IMR-90 (cell line): ENCODE results near the gene PPP1R8. TPM values are rescaled to one million over a fixed set of nuclear protein-coding genes. Genes with fewer than 3 reads are reported as not detected.

ENCODE experiments used
- ATAC-seq: fragments of 200-7000 bp; cut with Tn5 transposase; 2 replicates; pipeline ENCODE4 v1.9.1; 2020; ENCODE audit warnings: low read depth, mild to moderate bottlenecking, moderate library complexity
- BruUV-seq: library from RNA; stranded (reverse); fragments of 400-500 nt; replicated peaks from 2 replicates; lab custom pipeline; 2021; lab: Mats Ljungman, UMichigan
- CTCF ChIA-PET: fragments of 300-600 bp; formaldehyde crosslinking; extraction: SDS; loops from one replicate; lab custom pipeline; 2021; ENCODE audit warnings: antibody characterized with exemption; lab: Yijun Ruan, JAX
- POLR2A ChIA-PET: fragments of 300-600 bp; sonication (Branson Sonifier 250); formaldehyde crosslinking; loops from one replicate; lab custom pipeline; 2022; ENCODE audit warnings: antibody characterized with exemption; ENCODE audit not compliant: unreplicated experiment; lab: Charles Lee
- DNase-seq: peaks from one replicate; pipeline ENCODE4 v3.0.0; 2013
- H2AFZ ChIP-seq: replicated peaks from 2 replicates; pipeline ENCODE3; 2013; ENCODE audit warnings: low read length, mild to moderate bottlenecking; ENCODE audit not compliant: poor library complexity
- H2AK5ac ChIP-seq: 2 replicates; pipeline ENCODE4 v1.6.1; 2013; ENCODE audit warnings: low read depth, low read length, inconsistent platforms
- H2AK9ac ChIP-seq: replicated peaks from 2 replicates; pipeline ENCODE3; 2013; ENCODE audit warnings: mild to moderate bottlenecking, low read depth, low read length, moderate library complexity; ENCODE audit not compliant: poor library complexity
- H2BK120ac ChIP-seq: 2 replicates; pipeline ENCODE4 v1.6.1; 2013; ENCODE audit warnings: low read depth, low read length, inconsistent platforms
- H2BK15ac ChIP-seq: 3 replicates; pipeline ENCODE4 v1.6.1; 2013; ENCODE audit warnings: low read depth, low read length, inconsistent platforms
- H2BK20ac ChIP-seq: 2 replicates; pipeline ENCODE4 v1.6.1; 2013; ENCODE audit warnings: low read depth, mild to moderate bottlenecking, inconsistent platforms, low read length, moderate library complexity
- H2BK5ac ChIP-seq: 2 replicates; pipeline ENCODE4 v1.6.1; 2013; ENCODE audit warnings: mild to moderate bottlenecking, low read depth, low read length, inconsistent platforms; ENCODE audit not compliant: poor library complexity, severe bottlenecking
- H3K14ac ChIP-seq: replicated peaks from 2 replicates; pipeline ENCODE4 v1.6.1; 2013; ENCODE audit warnings: low read depth, low read length, inconsistent platforms
- H3K18ac ChIP-seq: 2 replicates; pipeline ENCODE4 v1.6.1; 2013; ENCODE audit warnings: low read depth, low read length, control low read depth
- H3K23ac ChIP-seq: 2 replicates; pipeline ENCODE4 v1.6.1; 2013; ENCODE audit warnings: low read depth, low read length, inconsistent platforms
- H3K27ac ChIP-seq: 2 replicates; pipeline ENCODE4 v1.5.1; 2013; ENCODE audit warnings: mild to moderate bottlenecking, control low read depth, low read length; ENCODE audit not compliant: insufficient read depth
- H3K27me3 ChIP-seq: 2 replicates; pipeline ENCODE4 v1.6.1; 2013; ENCODE audit warnings: low read length; ENCODE audit not compliant: control insufficient read depth, insufficient read depth
- H3K36me3 ChIP-seq: 2 replicates; pipeline ENCODE4 v1.6.1; 2013; ENCODE audit warnings: low read length, mixed read lengths; ENCODE audit not compliant: control insufficient read depth, insufficient read depth
- H3K4ac ChIP-seq: 2 replicates; pipeline ENCODE4 v1.6.1; 2013; ENCODE audit warnings: low read depth, low read length, inconsistent platforms
- H3K4me1 ChIP-seq: 2 replicates; pipeline ENCODE4 v1.6.1; 2013; ENCODE audit warnings: low read length, mixed read lengths; ENCODE audit not compliant: control insufficient read depth, insufficient read depth
- H3K4me2 ChIP-seq: 2 replicates; pipeline ENCODE4 v1.6.1; 2013; ENCODE audit warnings: low read depth, mild to moderate bottlenecking, control low read depth, low read length, moderate library complexity
- H3K4me3 ChIP-seq: 2 replicates; pipeline ENCODE4 v1.5.1; 2013; ENCODE audit warnings: low read depth, mild to moderate bottlenecking, control low read depth, low read length, moderate library complexity; ENCODE audit not compliant: insufficient read depth
- H3K56ac ChIP-seq: 2 replicates; pipeline ENCODE4 v1.6.1; 2013; ENCODE audit warnings: low read length, inconsistent platforms; ENCODE audit not compliant: insufficient read depth; ENCODE audit errors: extremely low read depth
- H3K79me1 ChIP-seq, 2 experiments: 2 replicates each; pipeline ENCODE4 v1.6.1; 2013; ENCODE audit warnings: low read length in 2 of 2, inconsistent platforms in 1 of 2, low read depth in 1 of 2
- H3K9ac ChIP-seq: 2 replicates; pipeline ENCODE4 v1.6.1; 2013; ENCODE audit warnings: low read depth, low read length, control low read depth
- H3K9me1 ChIP-seq: 2 replicates; pipeline ENCODE4 v1.6.1; 2013; ENCODE audit warnings: low read length, inconsistent platforms; ENCODE audit not compliant: insufficient read depth
- H3K9me3 ChIP-seq: 2 replicates; pipeline ENCODE4 v1.6.1; 2013; ENCODE audit warnings: low read length; ENCODE audit not compliant: control insufficient read depth, insufficient read depth
- H4K20me1 ChIP-seq: 2 replicates; pipeline ENCODE4 v1.6.1; 2013; ENCODE audit warnings: low read length, inconsistent platforms; ENCODE audit not compliant: insufficient read depth
- H4K5ac ChIP-seq: 2 replicates; pipeline ENCODE4 v1.6.1; 2013; ENCODE audit warnings: mild to moderate bottlenecking, low read depth, low read length, control low read depth
- H4K8ac ChIP-seq, 2 experiments: 2 replicates each; pipeline ENCODE4 v1.6.1; 2013; ENCODE audit warnings: low read depth in 2 of 2, low read length in 2 of 2, control low read depth in 1 of 2, inconsistent platforms in 1 of 2
- H4K91ac ChIP-seq: 2 replicates; pipeline ENCODE4 v1.6.1; 2013; ENCODE audit warnings: low read depth, low read length, inconsistent platforms; ENCODE audit not compliant: insufficient read depth
- BHLHE40 ChIP-seq: fragments of 150-350 bp; IDR thresholded peaks from 2 replicates; pipeline ENCODE4 v1.6.1; 2016; ENCODE audit warnings: mild to moderate bottlenecking, low read depth, low read length
- CEBPB ChIP-seq: IDR thresholded peaks from 2 replicates; pipeline ENCODE4 v1.6.1; 2012; ENCODE audit warnings: low read depth, low read length, improper control_type of control experiment
- dilution Hi-C: fragments of 300-500 bp; cut with HindIII; formaldehyde crosslinking; loops from one replicate; pipeline ENCODE4 v1.14.3; 2018; ENCODE audit warnings: low sequenced_read_pairs; ENCODE audit not compliant: unreplicated experiment
- in situ Hi-C: fragments of 300-500 bp; cut with MboI; formaldehyde crosslinking; loops from 3 replicates; pipeline ENCODE4 v1.14.3; 2019; ENCODE audit warnings: low sequenced_read_pairs, inconsistent platforms, mixed read lengths
- intact Hi-C: fragments of 100-400 bp; cut with micrococcal nuclease; formaldehyde crosslinking; loops from 2 replicates; pipeline ENCODE4 v1.10.0; 2022
- polyA plus RNA-seq, 3 experiments: library from polyadenylated mRNA; depleted of rRNA; stranded (reverse); fragments of >200 nt; gene quantifications; 2 replicates each; pipeline ENCODE4 v1.2.3, GENCODE V29; 2012; ENCODE audit warnings: low replicate concordance in 1 of 3
- total RNA-seq: library from RNA; depleted of rRNA; stranded (reverse); fragments of >200 nt; gene quantifications from 2 replicates; pipeline ENCODE4 v1.2.3, GENCODE V29; 2012

Gene PPP1R8
- total and polyA plus RNA-seq, 2 of the 4 experiments (the other 2 are of a cell fraction), result 53.8 to 80.1 TPM

DNA sequence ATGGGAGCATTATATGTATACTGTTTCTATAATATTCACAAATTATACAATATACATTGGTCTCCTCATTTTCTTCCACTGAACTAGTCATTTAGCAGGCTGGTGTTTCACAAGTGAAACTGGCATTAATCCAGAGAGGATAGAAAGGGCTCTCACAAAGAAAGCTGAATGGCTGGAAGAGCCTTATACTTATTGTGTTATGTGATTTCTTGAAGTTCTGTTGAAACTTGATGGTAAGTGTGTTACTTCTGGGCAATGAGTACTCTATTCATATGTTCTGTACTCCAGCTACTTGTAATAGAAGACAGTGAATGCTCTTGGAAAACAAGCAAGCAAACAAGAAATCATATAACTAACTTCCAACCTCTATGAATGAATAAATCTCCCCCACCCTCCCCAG is 42.7 kb upstream of the PPP1R8 start:
- peak; percentile 60; the same call in 1 of the 2 replicates for TF ChIP-seq CEBPB
- no peak for TF ChIP-seq BHLHE40
- peak; percentile 68 for DNase-seq
- H3K27me3 ChIP-seq, result no peaks in the 10 kb centered on the region
- H2AK9ac ChIP-seq, result no peak overlapping the region
- BruUV-seq, result no TSS peak
- H4K20me1 ChIP-seq, result peaks cover 25% of the 10 kb centered on the region
- H3K27ac ChIP-seq, result no peak overlapping the region
- ATAC-seq, result peak; percentile 35
- no peak overlapping the region for H3K56ac ChIP-seq
- no peak overlapping the region for H2BK20ac ChIP-seq
- peaks cover 5% of the 10 kb centered on the region for H3K4me1 ChIP-seq
- no peak overlapping the region for H2BK15ac ChIP-seq
- no peak overlapping the region for H3K4ac ChIP-seq
- in situ Hi-C loops, result no loop called here
- intact Hi-C loops, result no loop called here
- no peak overlapping the region for H3K4me2 ChIP-seq
- no peak overlapping the region for H3K9ac ChIP-seq
- H3K9me1 ChIP-seq, result peaks cover 9% of the 10 kb centered on the region
- CTCF ChIA-PET, result no interaction called here
- H2AFZ ChIP-seq, result no peak overlapping the region
- no peak overlapping the region for H4K91ac ChIP-seq
- no peak overlapping the region for H3K14ac ChIP-seq
- dilution Hi-C loops, result no loop called here
- H3K36me3 ChIP-seq, result peaks cover 13% of the 10 kb centered on the region
- H2BK5ac ChIP-seq, result no peak overlapping the region
- 0 out of 2 replicates have a peak, but pooled peaks cover 2% of the 10 kb centered on the region for H3K9me3 ChIP-seq
- H3K18ac ChIP-seq, result no peak overlapping the region
- H2AK5ac ChIP-seq, result no peak overlapping the region
- POLR2A ChIA-PET, result interaction anchor here (0.5 kb wide), 1 partner anchor 15 kb away, joined by 3 read pairs; the partner anchor contains the start of gene STX12
- H3K23ac ChIP-seq, result no peak overlapping the region
- H4K8ac ChIP-seq, result no peak overlapping the region
- no peak overlapping the region for H4K5ac ChIP-seq
- no peak overlapping the region for H2BK120ac ChIP-seq
- H3K79me1 ChIP-seq, result peaks cover 18 to 58% of the 10 kb centered on the region in 2 experiments
- no peak overlapping the region for H3K4me3 ChIP-seq
